GM23338 (cell line): Measurements from ENCODE around the gene CACNA2D3. TPM values are rescaled to one million over a fixed set of nuclear protein-coding genes. Genes with fewer than 3 reads are reported as not detected.

Experiments
- ATAC-seq: fragments of 200-7000 bp; cut with Tn5 transposase; 3 replicates; pipeline ENCODE4 v1.9.1; 2020
- DNase-seq: peaks from one replicate; pipeline ENCODE4 v3.0.0-alpha.2; 2015; ENCODE audit warnings: low spot score
- H2AFZ ChIP-seq: fragments of 200-600 bp; sonication (generic); 2 replicates; pipeline ENCODE4 v1.8.0; 2016; ENCODE audit warnings: antibody characterized with exemption, mild to moderate bottlenecking, moderate library complexity
- H3F3A ChIP-seq: fragments of 200-600 bp; sonication (generic); replicated peaks from 2 replicates; pipeline ENCODE4 v1.8.0; 2017; ENCODE audit warnings: antibody characterized with exemption, mixed run types, low read depth
- H3K27ac ChIP-seq: fragments of 200-600 bp; sonication (generic); 2 replicates; pipeline ENCODE4 v1.6.1; 2016; ENCODE audit warnings: low read depth
- H3K27me3 ChIP-seq: fragments of 200-600 bp; sonication (generic); 2 replicates; pipeline ENCODE4 v1.8.0; 2016; ENCODE audit warnings: mild to moderate bottlenecking, mixed run types, moderate library complexity; ENCODE audit not compliant: insufficient read depth
- H3K36me3 ChIP-seq: fragments of 200-600 bp; sonication (generic); 2 replicates; pipeline ENCODE4 v1.8.0; 2016; ENCODE audit warnings: mild to moderate bottlenecking; ENCODE audit not compliant: insufficient read depth
- H3K4me1 ChIP-seq: fragments of 200-600 bp; sonication (generic); 2 replicates; pipeline ENCODE4 v1.8.0; 2016; ENCODE audit warnings: mild to moderate bottlenecking, moderate library complexity; ENCODE audit not compliant: insufficient read depth
- H3K4me2 ChIP-seq: fragments of 200-600 bp; sonication (generic); 2 replicates; pipeline ENCODE4 v1.7.1; 2017; ENCODE audit warnings: mixed run types
- H3K4me3 ChIP-seq: fragments of 200-600 bp; sonication (generic); 2 replicates; pipeline ENCODE4 v1.6.1; 2016; ENCODE audit warnings: mixed run types
- H3K79me2 ChIP-seq: fragments of 200-600 bp; sonication (generic); replicated peaks from 2 replicates; pipeline ENCODE4 v1.8.0; 2017; ENCODE audit warnings: mild to moderate bottlenecking; ENCODE audit not compliant: insufficient read depth
- H3K9me2 ChIP-seq: fragments of 200-600 bp; sonication (generic); 2 replicates; pipeline ENCODE4 v1.8.0; 2017; ENCODE audit not compliant: insufficient read depth
- H4K20me1 ChIP-seq: fragments of 200-600 bp; sonication (generic); replicated peaks from 2 replicates; pipeline ENCODE4 v1.8.0; 2017; ENCODE audit warnings: mild to moderate bottlenecking; ENCODE audit not compliant: insufficient read depth
- H3K27ac Mint-ChIP-seq: 2 replicates; pipeline ENCODE4 v1.8.0; 2020; ENCODE audit warnings: inconsistent platforms, mild to moderate bottlenecking, moderate library complexity, mixed read lengths
- H3K27me3 Mint-ChIP-seq: 3 replicates; pipeline ENCODE4 v1.8.0; 2022; ENCODE audit warnings: low read depth, mild to moderate bottlenecking, moderate library complexity, mixed read lengths, inconsistent platforms; ENCODE audit not compliant: insufficient read depth, poor library complexity
- H3K36me3 Mint-ChIP-seq: 3 replicates; pipeline ENCODE4 v1.8.0; 2021; ENCODE audit warnings: low read depth, mild to moderate bottlenecking, inconsistent platforms, moderate library complexity, mixed read lengths
- H3K4me1 Mint-ChIP-seq: 3 replicates; pipeline ENCODE4 v1.8.0; 2020; ENCODE audit warnings: mild to moderate bottlenecking, inconsistent platforms, mixed read lengths
- H3K4me3 Mint-ChIP-seq: 3 replicates; pipeline ENCODE4 v1.8.0; 2021; ENCODE audit warnings: moderate library complexity, mild to moderate bottlenecking, inconsistent platforms, mixed read lengths
- H3K9me3 Mint-ChIP-seq: 3 replicates; pipeline ENCODE4 v1.8.0; 2020; ENCODE audit warnings: moderate library complexity, mild to moderate bottlenecking, inconsistent platforms, mixed read lengths
- CREB1 ChIP-seq: fragments of 250-450 bp; sonication (Bioruptor Pico); IDR thresholded peaks from 2 replicates; pipeline ENCODE4 v1.5.0; 2020; ENCODE audit warnings: low read depth, mild to moderate bottlenecking, moderate library complexity
- CTCF ChIP-seq, 2 experiments: fragments of 200-600 bp in 1 of 2; sonication (generic) in 1 of 2; conservative IDR thresholded peaks; 2 replicates each; pipeline versions ENCODE4 v1.5.1 to v1.6.1; 2016 to 2017; ENCODE audit warnings: antibody characterized with exemption in 2 of 2, low read depth in 2 of 2, mild to moderate bottlenecking in 2 of 2, moderate library complexity in 1 of 2
- ETS1 ChIP-seq: IDR thresholded peaks from 2 replicates; pipeline ENCODE4 v1.6.1; 2016; ENCODE audit warnings: antibody characterized with exemption
- EZH2 ChIP-seq: fragments of 200-600 bp; sonication (generic); IDR thresholded peaks from one replicate; pipeline ENCODE4 v1.8.0; 2017; ENCODE audit warnings: antibody characterized with exemption, mild to moderate bottlenecking, low read depth; ENCODE audit not compliant: unreplicated experiment
- EZH2phosphoT487 ChIP-seq: fragments of 200-600 bp; sonication (generic); IDR thresholded peaks from one replicate; pipeline ENCODE4 v1.8.1; 2018; ENCODE audit warnings: antibody characterized with exemption; ENCODE audit not compliant: unreplicated experiment
- JUNB ChIP-seq: IDR thresholded peaks from one replicate; pipeline ENCODE4 v1.6.1; 2016; ENCODE audit warnings: antibody characterized with exemption; ENCODE audit not compliant: unreplicated experiment
- NANOG ChIP-seq: IDR thresholded peaks from 2 replicates; pipeline ENCODE4 v1.6.1; 2016; ENCODE audit warnings: antibody characterized with exemption, borderline replicate concordance
- POLR2AphosphoS5 ChIP-seq: IDR thresholded peaks from 2 replicates; pipeline ENCODE4 v1.6.1; 2016; ENCODE audit warnings: antibody characterized with exemption, low read depth
- REST ChIP-seq: IDR thresholded peaks from one replicate; pipeline ENCODE4 v1.6.1; 2018; ENCODE audit warnings: antibody characterized with exemption; ENCODE audit not compliant: unreplicated experiment
- STAT1 ChIP-seq: IDR thresholded peaks from one replicate; pipeline ENCODE4 v1.6.1; 2016; ENCODE audit warnings: antibody characterized with exemption; ENCODE audit not compliant: unreplicated experiment
- ZNF462 ChIP-seq: fragments of 250-450 bp; sonication (Bioruptor Pico); IDR thresholded peaks from 2 replicates; pipeline ENCODE4 v1.5.0; 2020; ENCODE audit warnings: mild to moderate bottlenecking, moderate library complexity
- polyA plus RNA-seq: library from polyadenylated mRNA; unstranded; fragments of >200 nt; fragmentation: Nextera tagmentation; extraction: Ambion mirVana; gene quantifications from 2 replicates; pipeline ENCODE4 v1.2.1, GENCODE V29; 2016
- total RNA-seq: library from RNA; depleted of rRNA; stranded (reverse); fragments of >200 nt; shearing (Covaris generic); gene quantifications from 2 replicates; pipeline ENCODE4 v1.2.3, GENCODE V29; 2014

CACNA2D3 gene
- total and polyA plus RNA-seq, 2 experiments from 2014 or later = 2.2 to 2.3 TPM

GRCh38 chr3:54134155-54134554, 11.8 kb downstream of the CACNA2D3 start:
- Mint-ChIP-seq H3K36me3 (no peaks in the 10 kb centered on the region), H3K27ac (no peak overlapping the region), H3K4me3 (no peak overlapping the region), H3K4me1 (peaks cover 39% of the 10 kb centered on the region), H3K27me3 (no peaks in the 10 kb centered on the region), H3K9me3 (no peaks in the 10 kb centered on the region)
- Histone ChIP-seq H3K9me2 (no peaks in the 10 kb centered on the region), H3K79me2 (no peaks in the 10 kb centered on the region), H3K4me1 (peaks cover 24% of the 10 kb centered on the region), H2AFZ (no peak overlapping the region; the same call in 1 of the 2 replicates), H4K20me1 (no peaks in the 10 kb centered on the region), H3K4me3 (no peak overlapping the region), H3K27me3 (no peaks in the 10 kb centered on the region), H3K36me3 (no peaks in the 10 kb centered on the region), H3K4me2 (no peak overlapping the region), H3F3A (no peaks in the 10 kb centered on the region), H3K27ac (no peak overlapping the region)
- DNase-seq = no peak
- TF ChIP-seq REST = no peak
- no peak for TF ChIP-seq JUNB
- no peak for TF ChIP-seq CTCF (conservative IDR thresholded peaks at IDR 0.05; ENCODE audit: low read depth in 2 of 2)
- TF ChIP-seq CREB1 (CRISPR knock-in tag) = no peak
- no peak for TF ChIP-seq POLR2AphosphoS5
- TF ChIP-seq ZNF462 (CRISPR knock-in tag) = no peak
- TF ChIP-seq EZH2phosphoT487 = no peak
- no peak for TF ChIP-seq NANOG
- no peak for TF ChIP-seq EZH2
- TF ChIP-seq STAT1 = no peak
- no peak for TF ChIP-seq ETS1
- peak; percentile 21; the same call in 1 of the 3 replicates for ATAC-seq
